ENCODE measurements around the gene BCL2L12. TPM values are rescaled to one million over a fixed set of nuclear protein-coding genes. Genes with fewer than 3 reads are reported as not detected.
"Not testable (repeated sequence)": the region's sequence is repeated elsewhere in the genome, so short reads cannot be mapped to it uniquely, and the experiment has no call there.

The BCL2L12 gene
- total RNA-seq, 2 donors from 2014 or later = 2.5 to 3.0 TPM

DNA sequence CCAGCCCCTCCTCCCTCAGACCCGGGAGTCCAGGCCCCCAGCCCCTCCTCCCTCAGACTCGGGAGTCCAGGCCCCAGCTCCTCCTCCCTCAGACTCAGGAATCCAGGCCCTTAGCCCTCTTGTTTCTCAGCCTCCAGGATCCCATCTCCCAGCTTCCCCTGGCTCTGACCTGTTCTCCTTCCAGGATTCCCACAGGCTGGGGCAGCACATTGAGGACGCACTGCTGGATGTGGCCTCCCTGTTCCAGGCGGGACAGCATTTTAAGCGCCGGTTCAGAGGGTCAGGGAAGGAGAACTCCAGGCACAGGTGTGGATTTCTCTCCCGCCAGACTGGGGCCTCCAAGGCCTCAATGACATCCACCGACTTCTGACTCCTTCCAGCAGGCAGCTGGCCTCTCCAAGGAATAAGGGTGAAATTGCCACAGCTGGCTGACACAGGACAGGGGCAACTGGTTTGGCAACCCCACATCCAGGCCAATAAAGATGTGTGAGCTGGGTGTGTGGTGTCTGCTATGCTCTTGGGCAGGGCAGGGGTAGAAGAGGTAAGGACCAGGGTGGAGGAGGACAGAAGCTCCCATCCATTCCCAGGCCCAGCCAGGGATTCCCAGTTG, 47.6 kb downstream of the BCL2L12 start:
- DNase-seq (ENCODE audit: low spot score) = no peak
- Histone ChIP-seq H3K27me3 (replicated peaks; ENCODE audit: insufficient read depth) (no peaks in the 10 kb centered on the region), H3K4me1 (ENCODE audit: control insufficient read depth in 1 of 2, low read depth in 2 of 2) (peaks cover 0 to 5% of the 10 kb centered on the region in 2 donors), H3K36me3 (no peaks in the 10 kb centered on the region), H3K27ac (no peak overlapping the region), H3K4me3 (no peak overlapping the region), H3K9me3 (no peaks in the 10 kb centered on the region)
- TF ChIP-seq, protein P1, sequence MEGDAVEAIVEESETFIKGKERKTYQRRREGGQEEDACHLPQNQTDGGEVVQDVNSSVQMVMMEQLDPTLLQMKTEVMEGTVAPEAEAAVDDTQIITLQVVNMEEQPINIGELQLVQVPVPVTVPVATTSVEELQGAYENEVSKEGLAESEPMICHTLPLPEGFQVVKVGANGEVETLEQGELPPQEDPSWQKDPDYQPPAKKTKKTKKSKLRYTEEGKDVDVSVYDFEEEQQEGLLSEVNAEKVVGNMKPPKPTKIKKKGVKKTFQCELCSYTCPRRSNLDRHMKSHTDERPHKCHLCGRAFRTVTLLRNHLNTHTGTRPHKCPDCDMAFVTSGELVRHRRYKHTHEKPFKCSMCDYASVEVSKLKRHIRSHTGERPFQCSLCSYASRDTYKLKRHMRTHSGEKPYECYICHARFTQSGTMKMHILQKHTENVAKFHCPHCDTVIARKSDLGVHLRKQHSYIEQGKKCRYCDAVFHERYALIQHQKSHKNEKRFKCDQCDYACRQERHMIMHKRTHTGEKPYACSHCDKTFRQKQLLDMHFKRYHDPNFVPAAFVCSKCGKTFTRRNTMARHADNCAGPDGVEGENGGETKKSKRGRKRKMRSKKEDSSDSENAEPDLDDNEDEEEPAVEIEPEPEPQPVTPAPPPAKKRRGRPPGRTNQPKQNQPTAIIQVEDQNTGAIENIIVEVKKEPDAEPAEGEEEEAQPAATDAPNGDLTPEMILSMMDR (IDR thresholded peaks at IDR 0.05) = no peak
- no peak for ATAC-seq (ENCODE audit: insufficient number of reproducible peaks, low FRiP score, low read depth)

- ATAC-seq (ENCODE audit: insufficient number of reproducible peaks, low FRiP score, low read depth) = no peak
- Histone ChIP-seq H3K27ac (no peak overlapping the region), H3K36me3 (no peaks in the 10 kb centered on the region), H3K27me3 (replicated peaks; ENCODE audit: insufficient read depth) (no peaks in the 10 kb centered on the region), H3K4me1 (ENCODE audit: control insufficient read depth in 1 of 2, low read depth in 2 of 2) (peaks cover 0 to 5% of the 10 kb centered on the region in 2 donors), H3K4me3 (no peak overlapping the region), H3K9me3 (no peaks in the 10 kb centered on the region)
- DNase-seq (ENCODE audit: low spot score) = no peak
- TF ChIP-seq, protein P1 (IDR thresholded peaks at IDR 0.05) = no peak
Measured at GRCh38 chr19:49716154-49716553, 50.4 kb downstream of the BCL2L12 start.

DNA sequence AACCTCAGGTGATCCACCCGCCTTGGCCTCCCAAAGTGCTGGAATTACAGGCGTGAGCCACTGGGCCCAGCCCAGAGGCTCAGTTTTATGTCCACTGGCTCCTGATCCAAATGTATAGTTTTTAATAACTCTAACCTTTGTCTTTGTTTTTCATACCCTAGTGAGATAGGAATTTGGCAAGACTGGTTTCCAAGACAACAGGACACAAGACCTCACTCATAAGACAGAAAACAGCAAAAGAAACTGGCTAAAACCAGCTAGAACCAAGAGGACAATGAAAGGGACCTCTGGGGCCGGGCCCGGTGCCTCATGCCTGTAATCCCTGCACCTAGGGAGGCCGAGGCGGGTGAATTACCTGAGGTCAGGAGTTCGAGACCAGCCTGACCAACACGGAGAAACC, 52.8 kb downstream of the BCL2L12 start:
- no peaks in the 10 kb centered on the region for H3K36me3 ChIP-seq
- H3K27me3 ChIP-seq (replicated peaks; ENCODE audit: insufficient read depth) = no peaks in the 10 kb centered on the region
- DNase-seq (ENCODE audit: low spot score) = no peak
- H3K9me3 ChIP-seq = no peaks in the 10 kb centered on the region
- peaks cover 0 to 5% of the 10 kb centered on the region in 2 donors for H3K4me1 ChIP-seq (ENCODE audit: control insufficient read depth in 1 of 2, low read depth in 2 of 2)
- TF ChIP-seq, protein P1 (IDR thresholded peaks at IDR 0.05) = no peak
- no peak overlapping the region for H3K27ac ChIP-seq
- H3K4me3 ChIP-seq = no peak overlapping the region
- no peak for ATAC-seq (ENCODE audit: insufficient number of reproducible peaks, low FRiP score, low read depth)

- H3K27me3 ChIP-seq (replicated peaks; ENCODE audit: insufficient read depth) = no peaks in the 10 kb centered on the region
- ATAC-seq (ENCODE audit: insufficient number of reproducible peaks, low FRiP score, low read depth) (no peak), DNase-seq (ENCODE audit: low spot score) (no peak)
- peaks cover 0 to 5% of the 10 kb centered on the region in 2 donors for H3K4me1 ChIP-seq (ENCODE audit: control insufficient read depth in 1 of 2, low read depth in 2 of 2)
- TF ChIP-seq, protein P1 (IDR thresholded peaks at IDR 0.05) = no peak
- no peaks in the 10 kb centered on the region for H3K36me3 ChIP-seq
- H3K27ac ChIP-seq = no peak overlapping the region
- H3K4me3 ChIP-seq = no peak overlapping the region
- no peaks in the 10 kb centered on the region for H3K9me3 ChIP-seq
Measured at GRCh38 chr19:49718991-49719390, 53.3 kb downstream of the BCL2L12 start.

DNA sequence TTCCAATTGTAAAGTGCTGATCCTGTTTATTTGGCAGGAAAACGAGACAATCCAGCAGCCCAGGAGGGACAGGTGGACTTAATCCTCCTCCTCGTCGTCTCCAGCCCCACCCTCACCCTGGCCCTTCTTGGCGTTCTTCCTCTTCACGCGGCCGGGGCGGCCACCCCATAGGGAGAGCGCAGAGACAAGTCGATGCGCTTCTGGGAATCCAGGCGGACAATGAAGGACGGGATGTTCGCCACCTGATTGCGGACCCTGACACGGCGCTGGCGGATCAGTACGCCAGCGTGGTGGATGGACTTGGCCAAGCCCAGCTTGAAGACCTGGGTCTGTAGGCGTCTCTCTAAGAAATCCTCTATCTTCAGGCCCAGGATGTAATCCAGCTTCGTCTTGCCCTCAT, 53.7 kb downstream of the BCL2L12 start:
- ATAC-seq (ENCODE audit: insufficient number of reproducible peaks, low FRiP score, low read depth); H3K9me3 ChIP-seq; H3K36me3 ChIP-seq; H3K4me1 ChIP-seq (ENCODE audit: control insufficient read depth in 1 of 2, low read depth in 2 of 2); DNase-seq (ENCODE audit: low spot score); H3K27me3 ChIP-seq (replicated peaks; ENCODE audit: insufficient read depth); H3K4me3 ChIP-seq; H3K27ac ChIP-seq: not testable (repeated sequence)

Other genes starting within 250 kb of the BCL2L12 start
- not detected for gene PTH2, start 242.5 kb upstream of the BCL2L12 start, total RNA-seq
- gene GFY, start 240.5 kb upstream of the BCL2L12 start, total RNA-seq = not detected
- 1 to 10 TPM in 1 of 2 donors, under 1 TPM in 1; 0.54 to 2.8 TPM for gene SLC17A7, start 224.4 kb upstream of the BCL2L12 start, total RNA-seq
- 10 to 100 TPM; 60.2 to 95.4 TPM for gene PIH1D1, start 214.1 kb upstream of the BCL2L12 start, total RNA-seq
- 10 to 100 TPM; 21.8 to 29.8 TPM for gene ALDH16A1, start 212.7 kb upstream of the BCL2L12 start, total RNA-seq
- 1 to 10 TPM; 4.7 to 5.6 TPM for gene FLT3LG, start 191.7 kb upstream of the BCL2L12 start, total RNA-seq
- gene RPL13A, start 178.3 kb upstream of the BCL2L12 start, total RNA-seq = 1,000 to 10,000 TPM in 1 of 2 donors, 100 to 1,000 TPM in 1; 996 to 1,451 TPM
- gene RPS11, start 169.5 kb upstream of the BCL2L12 start, total RNA-seq = 1,000 to 10,000 TPM; 1,371 to 2,401 TPM
- 100 to 1,000 TPM; 172 to 304 TPM for gene FCGRT, start 153.3 kb upstream of the BCL2L12 start, total RNA-seq
- gene RCN3, start 137.9 kb upstream of the BCL2L12 start, total RNA-seq = 100 to 1,000 TPM in 1 of 2 donors, 10 to 100 TPM in 1; 65.3 to 111 TPM
- gene NOSIP, start 85.4 kb upstream of the BCL2L12 start, total RNA-seq = 10 to 100 TPM; 30.8 to 46.8 TPM
- not detected for gene PRRG2, start 84.6 kb upstream of the BCL2L12 start, total RNA-seq
- 10 to 100 TPM; 12.4 to 24.5 TPM for gene PRR12, start 74.8 kb upstream of the BCL2L12 start, total RNA-seq
- gene RRAS, start 25.8 kb upstream of the BCL2L12 start, total RNA-seq = 100 to 1,000 TPM in 1 of 2 donors, 10 to 100 TPM in 1; 82.2 to 188 TPM
- 10 to 100 TPM; 27.3 to 30.6 TPM for gene SCAF1, start 23.7 kb upstream of the BCL2L12 start, total RNA-seq
- gene IRF3, start 76 bp upstream of the BCL2L12 start, total RNA-seq = 10 to 100 TPM; 33.2 to 52.9 TPM
- 100 to 1,000 TPM; 116 to 118 TPM for gene PRMT1, start 11.3 kb downstream of the BCL2L12 start, total RNA-seq
- gene ADM5, start 23.7 kb downstream of the BCL2L12 start, total RNA-seq = 1 to 10 TPM; 2.8 to 6.4 TPM
- 1 to 10 TPM; 2.5 to 3.9 TPM for gene CPT1C, start 25.2 kb downstream of the BCL2L12 start, total RNA-seq
- gene TSKS, start 97.4 kb downstream of the BCL2L12 start, total RNA-seq = not detected
- gene AP2A1, start 101.1 kb downstream of the BCL2L12 start, total RNA-seq = 10 to 100 TPM; 81.1 to 89.7 TPM
- gene FUZ, start 147.4 kb downstream of the BCL2L12 start, total RNA-seq = 10 to 100 TPM; 23.6 to 27.3 TPM
- gene MED25, start 152.4 kb downstream of the BCL2L12 start, total RNA-seq = 10 to 100 TPM; 29.8 to 37.0 TPM
- 10 to 100 TPM; 62.9 to 72.2 TPM for gene PTOV1, start 185.2 kb downstream of the BCL2L12 start, total RNA-seq
- 10 to 100 TPM; 55.8 to 78.7 TPM for gene PNKP, start 201.6 kb downstream of the BCL2L12 start, total RNA-seq
- gene AKT1S1, start 211.4 kb downstream of the BCL2L12 start, total RNA-seq = 10 to 100 TPM; 15.2 to 20.7 TPM
- 10 to 100 TPM; 27.9 to 31.7 TPM for gene TBC1D17, start 211.8 kb downstream of the BCL2L12 start, total RNA-seq
- 1 to 10 TPM; 1.5 to 2.2 TPM for gene IL4I1, start 231.0 kb downstream of the BCL2L12 start, total RNA-seq

Data from thoracic aorta (tissue), 2 donors.